Right lobe of liver (tissue), 6 donors: ENCODE results near the gene LYRM9. TPM values are rescaled to one million over a fixed set of nuclear protein-coding genes. Genes with fewer than 3 reads are reported as not detected.
A peak's percentile ranks its signal among the peaks of the same experiment; 100 is the strongest.

Experiments used
- ATAC-seq, 4 donors: fragments of 200-7000 bp; cut with Tn5 transposase; one replicate each; pipeline ENCODE4 v1.9.1; 2020; ENCODE audit warnings: mild to moderate bottlenecking in 4 of 4, moderate library complexity in 4 of 4
- DNase-seq, 3 donors: peaks; one replicate each; pipeline ENCODE4 v3.0.0-alpha.2; 2020
- H3K27ac ChIP-seq, 3 donors: fragments of 200-600 bp; one replicate each; pipeline ENCODE4 v1.8.0; 2022
- H3K27me3 ChIP-seq, 2 donors: fragments of 200-600 bp; one replicate each; pipeline ENCODE4 v1.8.0; 2022
- H3K36me3 ChIP-seq, 4 donors: fragments of 200-600 bp; sonication (generic) in 1 of 4; one replicate each; pipeline versions ENCODE4 v1.5.1 to v1.8.0; 2017 to 2022; ENCODE audit warnings: control low read depth in 1 of 4
- H3K4me1 ChIP-seq, 4 donors: fragments of 200-600 bp; sonication (generic) in 1 of 4; one replicate each; pipeline versions ENCODE4 v1.5.1 to v1.8.0; 2017 to 2022; ENCODE audit warnings: control low read depth in 1 of 4
- H3K4me3 ChIP-seq, 3 donors: fragments of 200-600 bp; one replicate each; pipeline ENCODE4 v1.8.0; 2022
- H3K9me3 ChIP-seq, 4 donors: fragments of 200-600 bp; sonication (generic) in 1 of 4; one replicate each; pipeline versions ENCODE4 v1.5.1 to v1.8.0; 2017 to 2022; ENCODE audit warnings: control low read depth in 1 of 4
- CTCF ChIP-seq, 4 donors: fragments of 200-600 bp in 3 of 4; fragments of 450-650 bp in 1 of 4; IDR thresholded peaks; one replicate each; pipeline versions ENCODE4 v1.5.1 to v1.8.0; 2016 to 2022; ENCODE audit warnings: antibody characterized with exemption in 4 of 4, mild to moderate bottlenecking in 2 of 4
- POLR2A ChIP-seq: fragments of 450-650 bp; IDR thresholded peaks from one replicate; pipeline ENCODE4 v1.6.1; 2017; ENCODE audit warnings: antibody characterized with exemption, mild to moderate bottlenecking
- WGBS: methylation state at CpG from one replicate; pipeline ENCODE4 v1.1.6; 2018; ENCODE audit warnings: low coverage, low lambda C conversion rate; ENCODE audit not compliant: insufficient coverage; ENCODE audit errors: missing lambda C conversion rate; 5-methylcytosine and 5-hydroxymethylcytosine counted together
- intact Hi-C, 2 donors: fragments of 100-400 bp; cut with DNase I; formaldehyde crosslinking; loops; one replicate each; pipeline versions ENCODE4 v1.11.2 to v1.14.1; 2022
- long read RNA-seq: library from polyadenylated mRNA; unstranded; transcript quantifications from one replicate; pipeline ENCODE4 v2.0.0, GENCODE V29; 2019
- total RNA-seq, 6 experiments: library from RNA; depleted of rRNA in 2 of 6; stranded (reverse); fragments of >200 nt in 2 of 6; fragmentation: NEBNext Ultra II Directional in 3 of 6; extraction: Animal tissue kit (Norgen Biotek cat#: 25700) in 3 of 6; gene quantifications; one replicate each; pipeline versions ENCODE4 v1.1.0 to v1.2.4, GENCODE V29; 2016 to 2023
- donor health status: DM: no; HTN: yes; CAD: no.
- donor health status: DM: no; HTN: no; CAD: no.
- donor health status: DM: no; HTN: no; CAD: no.
- donor health status: DM: no; HTN: yes; CAD: no.
- donor health status: DM: no; HTN: yes; CAD: no.

Gene LYRM9
- total RNA-seq: 1 to 10 TPM; 4.1 to 7.2 (median 5.5) TPM
- long read RNA-seq, partial matches to known transcripts: 0 of 1 reads
- long read RNA-seq, other reads (novel, unspliced or antisense): 0 of 1 reads

DNA sequence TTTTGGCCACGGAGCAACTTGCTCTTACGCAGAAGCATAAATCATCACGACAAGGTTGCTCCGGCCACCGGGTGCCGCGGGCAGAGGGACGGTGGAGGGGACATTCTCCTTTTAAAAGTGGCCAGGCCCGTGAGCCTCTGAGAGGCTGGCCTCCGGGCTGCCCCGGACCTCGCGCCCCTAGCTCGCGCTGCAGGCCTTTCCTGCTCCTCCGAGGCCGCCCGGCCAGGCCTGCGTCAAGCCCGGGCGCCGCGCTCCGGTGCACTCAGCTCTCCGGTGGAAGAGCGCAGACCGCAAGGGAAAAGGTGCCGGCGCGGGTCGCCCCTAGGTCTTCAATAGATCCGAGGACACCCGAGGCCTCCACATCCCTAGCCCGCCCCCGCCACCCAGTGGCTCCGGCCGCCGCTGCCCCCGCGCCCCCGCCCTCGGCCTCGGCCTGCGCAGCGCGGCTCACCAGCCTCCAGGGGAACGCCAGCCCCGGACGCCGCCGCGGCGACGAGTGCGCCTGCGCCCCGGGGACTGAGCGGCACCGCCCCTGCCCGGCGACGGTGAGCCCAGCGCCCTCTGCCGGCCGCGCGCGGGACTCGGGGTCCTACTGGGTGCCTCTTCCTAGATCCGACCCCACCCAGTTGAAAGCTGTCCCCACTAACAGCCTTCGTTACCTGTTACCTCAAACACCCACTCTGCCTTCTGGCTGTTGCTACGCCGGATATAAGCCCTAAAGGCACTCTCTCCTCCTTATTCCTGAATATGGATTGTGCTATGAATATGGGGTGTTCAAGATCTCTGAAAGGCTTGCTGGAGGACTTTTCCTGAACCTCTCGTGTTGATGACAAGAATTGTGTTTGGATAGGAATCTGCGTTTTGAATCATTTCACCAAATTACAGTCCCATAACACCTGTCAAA lies at the start of gene LYRM9:
Gene LYRM9, minus strand, starts transcription at position 500 of the 904 bp plus-strand sequence. CDS start 10,671 bp downstream, outside the sequence.
- WGBS: 10% methylated on average over 18 of the region's 75 CpGs
- Histone ChIP-seq H3K9me3 (no peaks in the 10 kb centered on the region), H3K27me3 (no peaks in the 10 kb centered on the region), H3K36me3 (no peaks in the 10 kb centered on the region), H3K27ac (peak within 1 kb of the TSS; percentile 73 to 88 (median 86)), H3K4me1 (peaks cover 0 to 4% (median 0%) of the 10 kb centered on the region in 4 donors), H3K4me3 (peak within 1 kb of the TSS; percentile 63 to 86 (median 85))
- DNase-seq (peak; percentile 94), ATAC-seq (peak; percentile 97 to 99 (median 98))
- intact Hi-C loops: no loop called here
- TF ChIP-seq POLR2A: peak; percentile 62
- peak; percentile 92 to 98 (median 96) for TF ChIP-seq CTCF (IDR thresholded peaks at IDR 0.05)

DNA sequence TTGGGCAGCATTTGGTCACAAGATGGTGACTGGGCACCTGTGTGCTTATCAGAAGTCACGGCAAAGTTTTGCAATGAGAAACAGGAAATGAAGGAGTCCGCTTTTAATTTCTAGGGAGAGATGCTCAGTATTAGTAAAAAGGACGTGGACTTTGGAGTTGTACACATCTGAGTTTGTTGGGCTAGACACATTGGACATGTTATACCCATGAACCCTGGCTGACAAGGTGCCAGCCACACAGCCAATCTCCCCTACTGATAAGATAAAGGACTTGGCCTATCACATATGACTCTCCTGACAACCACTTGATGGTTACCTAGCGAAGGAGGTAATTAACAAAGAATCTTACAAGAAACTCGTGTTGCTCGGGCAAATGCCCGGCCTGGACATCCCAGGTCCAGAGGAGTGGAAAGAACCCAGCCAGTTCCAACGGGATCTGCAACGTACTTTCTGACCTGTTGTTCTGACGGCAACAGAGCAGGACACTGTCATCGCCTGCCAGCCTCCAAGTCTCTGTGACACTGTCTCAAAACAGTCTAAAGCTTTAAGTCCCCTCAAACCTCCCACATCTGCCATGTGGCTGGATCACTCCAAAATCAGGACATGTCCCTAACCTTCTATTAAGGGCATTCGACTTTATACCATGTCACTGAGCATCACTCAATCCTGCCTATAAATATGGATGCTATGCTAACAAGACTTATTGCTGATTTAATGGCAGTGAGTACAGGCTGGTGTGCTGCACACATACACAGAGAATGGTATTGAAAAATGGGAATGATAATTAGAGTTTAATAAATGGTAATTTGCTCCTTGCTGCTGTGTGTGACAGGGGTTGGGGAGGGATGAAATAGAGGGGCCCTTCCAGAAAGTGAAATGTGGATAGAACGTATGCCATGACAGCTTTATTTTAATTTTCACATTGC lies 47.6 kb upstream of the LYRM9 start:
- DNase-seq: peak in 1 of 3 donors; percentile 60
- Histone ChIP-seq H3K27me3 (no peaks in the 10 kb centered on the region), H3K4me1 (no peaks in the 10 kb centered on the region), H3K4me3 (no peak overlapping the region), H3K27ac (no peak overlapping the region), H3K9me3 (no peaks in the 10 kb centered on the region), H3K36me3 (no peaks in the 10 kb centered on the region)
- WGBS: 28% methylated on average over 8 of the region's 13 CpGs
- no peak for TF ChIP-seq POLR2A
- no peak for TF ChIP-seq CTCF (IDR thresholded peaks at IDR 0.05)
- intact Hi-C loops: no loop called here
- peak in 3 of 4 donors; percentile 36 to 90 (median 46) for ATAC-seq

DNA sequence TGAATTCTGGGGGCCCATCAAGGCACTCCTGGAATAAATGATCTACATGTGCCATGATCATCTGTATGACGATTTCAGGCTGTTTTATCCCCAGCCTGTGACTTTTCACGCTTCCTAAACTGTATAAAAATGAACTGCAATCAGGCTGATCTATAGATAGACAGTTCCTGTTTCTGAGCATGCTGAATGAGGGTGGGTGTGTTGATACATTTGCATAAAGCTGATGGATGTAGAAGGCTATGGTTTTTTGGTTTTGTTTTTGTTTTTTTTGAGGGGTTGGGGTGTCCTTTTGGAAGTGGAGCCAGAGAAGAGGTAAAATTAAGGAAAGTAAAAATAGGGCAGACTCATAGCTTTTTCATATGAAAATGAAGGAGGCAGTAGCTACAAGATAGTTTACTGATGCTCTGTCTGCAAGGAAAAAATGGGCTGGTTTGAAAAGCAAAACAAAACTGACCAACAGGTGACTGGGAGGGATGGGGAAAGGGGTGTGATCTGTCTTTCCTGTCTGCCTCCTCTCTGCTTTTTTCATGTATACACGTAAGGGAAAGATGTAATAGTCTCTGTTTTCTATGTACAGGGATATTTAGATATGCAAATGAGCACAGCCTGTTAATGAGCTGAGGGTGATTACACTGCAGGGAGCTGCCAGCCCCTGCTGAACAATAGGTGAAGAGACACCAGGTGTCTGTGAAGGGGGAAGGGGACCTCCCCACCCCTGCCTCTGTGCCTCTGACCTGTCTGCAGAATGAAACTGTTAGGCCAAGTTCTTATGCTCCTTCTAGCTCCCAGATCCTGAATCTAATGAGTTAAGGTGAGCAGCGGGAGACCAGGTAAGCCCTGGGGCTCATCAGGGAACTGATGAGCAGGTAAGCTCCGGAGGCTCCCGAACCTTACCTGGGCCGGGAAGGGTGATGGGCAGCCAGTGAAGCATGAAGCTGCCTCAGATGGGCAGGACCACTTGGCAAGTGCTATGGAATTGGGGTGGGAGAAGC lies 46.6 kb upstream of the LYRM9 start:
- WGBS: 67% methylated on average over 3 of the region's 7 CpGs
- ATAC-seq (no peak), DNase-seq (no peak)
- no peak overlapping the region for H3K27ac ChIP-seq
- H3K36me3 ChIP-seq: no peaks in the 10 kb centered on the region
- TF ChIP-seq POLR2A (no peak), CTCF (IDR thresholded peaks at IDR 0.05) (no peak)
- no peaks in the 10 kb centered on the region for H3K27me3 ChIP-seq
- H3K9me3 ChIP-seq: no peaks in the 10 kb centered on the region
- H3K4me1 ChIP-seq: no peaks in the 10 kb centered on the region
- intact Hi-C loops: no loop called here
- H3K4me3 ChIP-seq: no peak overlapping the region
